Umbilical cord (tissue), 2 donors: Measurements from ENCODE around the gene PBX3. TPM values are rescaled to one million over a fixed set of nuclear protein-coding genes. Genes with fewer than 3 reads are reported as not detected.

ENCODE experiments used
- DNase-seq: peaks from one replicate; pipeline ENCODE4 v3.0.0-alpha.2; 2015; ENCODE audit warnings: low spot score
- total RNA-seq: library from RNA; depleted of rRNA; stranded (reverse); fragments of >200 nt; gene quantifications from one replicate; pipeline ENCODE4 v1.2.3, GENCODE V29; 2014; ENCODE audit warnings: low replicate concordance; ENCODE audit not compliant: insufficient read depth

PBX3 gene
- total RNA-seq, 1 donor from 2014 or later = 64.0 TPM

- DNase-seq = no peak
Observed at GRCh38 chr9:125994066-125994943, 247.1 kb downstream of the PBX3 start.

- no peak for DNase-seq
Observed at GRCh38 chr9:125995006-125995405, 247.8 kb downstream of the PBX3 start.

GRCh38 chr9:125995706-125996105, 248.5 kb downstream of the PBX3 start:
- no peak for DNase-seq

GRCh38 chr9:125996791-125997190, 249.6 kb downstream of the PBX3 start:
- DNase-seq = no peak

- no peak for DNase-seq
Observed at GRCh38 chr9:125997196-125997823, 250.1 kb downstream of the PBX3 start.

GRCh38 chr9:125998837-125999503, 251.8 kb downstream of the PBX3 start:
- DNase-seq = no peak

GRCh38 chr9:125999504-125999881, 252.3 kb downstream of the PBX3 start:
- DNase-seq = no peak

GRCh38 chr9:126000256-126000655, 253.1 kb downstream of the PBX3 start:
- no peak for DNase-seq

GRCh38 chr9:126000731-126001580, 253.8 kb downstream of the PBX3 start:
- no peak for DNase-seq

GRCh38 chr9:126001581-126002225, 254.5 kb downstream of the PBX3 start:
- no peak for DNase-seq

GRCh38 chr9:126002476-126003350, 255.5 kb downstream of the PBX3 start:
- no peak for DNase-seq

- DNase-seq = no peak
Observed at GRCh38 chr9:126009047-126009446, 261.9 kb downstream of the PBX3 start.

- no peak for DNase-seq
Observed at GRCh38 chr9:126014726-126015125, 267.6 kb downstream of the PBX3 start.

GRCh38 chr9:126015424-126015823, 268.3 kb downstream of the PBX3 start:
- no peak for DNase-seq

- DNase-seq = no peak
Observed at GRCh38 chr9:126016579-126017290, 269.6 kb downstream of the PBX3 start.
